Activated CD8-positive, alpha-beta memory T cell treated with anti-CD3 and anti-CD28 coated beads, Interleukin-2, amount 50 U/mL, for 48 hours (primary cell): ENCODE data around the gene SCO2.
A peak's percentile ranks its signal among the peaks of the same experiment; 100 is the strongest.
"Not testable (repeated sequence)": the region's sequence is repeated elsewhere in the genome, so short reads cannot be mapped to it uniquely, and the experiment has no call there.

ENCODE experiments used
- DNase-seq: peaks from one replicate; pipeline ENCODE4 v3.0.0-alpha.2; 2020

SCO2 gene

DNA sequence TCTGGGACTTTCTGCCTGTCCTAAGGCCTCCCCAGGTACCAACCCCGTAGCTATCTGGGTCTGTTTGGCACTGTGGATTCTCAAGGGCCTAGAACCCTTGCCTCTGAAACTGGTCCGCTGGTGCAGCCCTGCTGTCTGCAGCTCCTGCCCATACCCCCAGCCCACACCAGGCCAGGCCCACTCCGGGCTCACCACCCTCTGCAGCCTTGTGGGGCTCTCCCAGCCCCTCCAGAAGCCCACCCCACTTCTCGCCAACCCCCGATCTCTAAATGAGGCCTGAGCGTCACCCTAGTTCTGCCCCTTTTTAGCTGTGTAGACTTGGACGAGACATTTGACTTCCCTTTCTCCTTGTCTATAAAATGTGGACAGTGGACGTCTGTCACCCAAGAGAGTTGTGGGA lies 25.0 kb upstream of the SCO2 start:
- no peak for DNase-seq

DNA sequence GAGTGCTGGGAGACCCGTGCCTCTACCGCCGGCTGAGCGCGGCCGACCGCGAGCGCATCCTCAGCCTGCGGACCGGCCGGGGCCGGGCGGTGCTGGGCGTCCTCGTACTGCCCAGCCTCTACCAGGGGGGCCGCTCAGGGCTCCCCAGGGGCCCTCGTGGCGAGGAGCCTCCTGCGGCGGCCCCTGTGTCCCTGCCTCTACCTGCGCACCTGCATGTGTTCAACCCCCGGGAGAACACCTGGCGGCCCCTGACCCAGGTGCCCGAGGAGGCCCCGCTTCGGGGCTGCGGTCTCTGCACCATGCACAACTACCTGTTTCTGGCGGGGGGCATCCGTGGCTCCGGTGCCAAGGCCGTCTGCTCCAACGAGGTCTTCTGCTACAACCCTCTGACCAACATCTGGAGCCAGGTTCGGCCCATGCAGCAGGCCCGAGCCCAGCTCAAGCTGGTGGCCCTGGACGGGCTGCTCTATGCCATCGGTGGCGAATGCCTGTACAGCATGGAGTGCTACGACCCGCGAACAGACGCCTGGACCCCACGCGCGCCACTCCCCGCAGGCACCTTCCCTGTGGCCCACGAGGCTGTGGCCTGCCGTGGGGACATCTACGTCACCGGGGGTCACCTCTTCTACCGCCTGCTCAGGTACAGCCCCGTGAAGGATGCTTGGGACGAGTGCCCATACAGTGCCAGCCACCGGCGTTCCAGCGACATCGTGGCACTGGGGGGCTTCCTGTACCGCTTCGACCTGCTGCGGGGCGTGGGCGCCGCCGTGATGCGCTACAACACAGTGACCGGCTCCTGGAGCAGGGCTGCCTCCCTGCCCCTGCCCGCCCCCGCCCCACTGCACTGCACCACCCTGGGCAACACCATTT lies 23.8 kb upstream of the SCO2 start:
- DNase-seq = no peak

DNA sequence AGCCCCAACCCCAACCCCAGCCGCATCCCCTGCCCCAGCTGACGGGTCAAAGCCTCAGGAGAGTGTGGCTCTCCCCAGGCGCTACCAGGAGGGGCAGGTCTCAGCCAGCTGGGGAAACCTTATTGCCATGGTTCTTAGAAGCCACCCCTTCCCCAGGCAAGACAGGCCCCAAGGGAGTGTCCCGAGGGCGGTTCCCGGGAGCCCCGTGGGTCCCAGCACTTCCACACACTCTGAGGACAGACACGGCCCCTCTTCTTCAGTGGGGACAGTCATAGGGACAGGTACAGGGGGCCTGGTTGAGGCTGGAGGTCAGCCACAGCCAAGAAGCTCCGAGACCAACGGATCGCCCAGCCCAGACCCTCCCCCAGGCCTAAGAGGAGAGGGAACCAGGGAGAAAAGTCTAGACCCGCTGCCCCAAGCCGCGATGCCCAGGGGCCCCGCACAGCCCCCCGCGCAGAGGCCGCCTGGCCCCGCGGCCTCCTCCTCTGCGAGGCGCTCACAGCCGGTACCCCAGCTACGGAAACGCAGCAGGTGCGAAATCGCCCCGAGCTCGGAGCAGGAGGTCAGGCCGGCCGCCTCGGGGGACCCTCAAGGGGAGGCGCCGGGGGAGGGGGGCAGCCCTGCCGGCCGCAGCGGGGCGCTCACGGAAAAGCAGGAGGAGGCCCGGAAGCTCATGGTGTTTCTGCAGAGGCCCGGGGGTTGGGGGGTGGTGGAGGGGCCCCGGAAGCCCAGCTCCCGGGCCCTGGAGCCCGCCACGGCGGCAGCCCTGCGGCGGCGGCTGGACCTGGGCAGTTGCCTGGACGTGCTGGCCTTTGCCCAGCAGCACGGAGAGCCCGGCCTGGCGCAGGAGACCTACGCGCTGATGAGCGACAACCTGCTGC lies 22.9 kb upstream of the SCO2 start:
- DNase-seq = peak; percentile 83

DNA sequence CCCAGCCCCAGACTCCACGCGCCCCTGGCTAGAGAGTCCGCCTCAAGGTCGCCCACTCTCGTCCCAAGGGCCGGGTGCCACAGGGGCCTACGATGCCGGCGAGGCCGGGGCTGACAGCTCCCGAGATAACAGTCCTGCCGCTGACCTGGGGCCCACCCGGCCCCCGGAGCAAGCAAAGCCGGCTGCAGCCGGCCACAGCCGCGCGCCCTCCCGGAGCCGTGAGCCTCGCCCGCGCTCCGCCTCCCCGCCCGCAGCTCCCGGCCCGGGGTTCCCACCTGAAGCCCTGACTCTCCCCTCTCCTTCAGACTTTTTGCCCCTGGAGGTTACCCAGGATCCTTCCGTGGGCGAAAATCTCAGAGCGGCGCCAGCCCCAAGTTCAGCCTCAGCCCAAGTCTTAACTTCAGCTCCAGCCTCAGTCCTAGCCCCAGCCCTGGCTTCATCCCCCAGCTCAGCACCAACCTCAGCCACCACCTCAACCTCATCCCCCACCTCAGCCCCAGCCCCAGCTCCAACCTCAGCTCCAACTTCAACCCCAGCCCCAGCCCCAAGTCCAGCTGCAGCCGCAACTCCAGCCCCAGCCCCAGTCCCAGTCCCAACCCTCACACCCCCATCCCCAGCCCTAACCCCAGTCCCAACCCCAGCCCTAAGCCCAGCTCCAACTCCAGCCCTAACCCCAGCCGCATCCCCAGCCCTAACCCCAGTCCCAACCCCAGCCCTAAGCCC lies 22.0 kb upstream of the SCO2 start:
- no peak for DNase-seq

DNA sequence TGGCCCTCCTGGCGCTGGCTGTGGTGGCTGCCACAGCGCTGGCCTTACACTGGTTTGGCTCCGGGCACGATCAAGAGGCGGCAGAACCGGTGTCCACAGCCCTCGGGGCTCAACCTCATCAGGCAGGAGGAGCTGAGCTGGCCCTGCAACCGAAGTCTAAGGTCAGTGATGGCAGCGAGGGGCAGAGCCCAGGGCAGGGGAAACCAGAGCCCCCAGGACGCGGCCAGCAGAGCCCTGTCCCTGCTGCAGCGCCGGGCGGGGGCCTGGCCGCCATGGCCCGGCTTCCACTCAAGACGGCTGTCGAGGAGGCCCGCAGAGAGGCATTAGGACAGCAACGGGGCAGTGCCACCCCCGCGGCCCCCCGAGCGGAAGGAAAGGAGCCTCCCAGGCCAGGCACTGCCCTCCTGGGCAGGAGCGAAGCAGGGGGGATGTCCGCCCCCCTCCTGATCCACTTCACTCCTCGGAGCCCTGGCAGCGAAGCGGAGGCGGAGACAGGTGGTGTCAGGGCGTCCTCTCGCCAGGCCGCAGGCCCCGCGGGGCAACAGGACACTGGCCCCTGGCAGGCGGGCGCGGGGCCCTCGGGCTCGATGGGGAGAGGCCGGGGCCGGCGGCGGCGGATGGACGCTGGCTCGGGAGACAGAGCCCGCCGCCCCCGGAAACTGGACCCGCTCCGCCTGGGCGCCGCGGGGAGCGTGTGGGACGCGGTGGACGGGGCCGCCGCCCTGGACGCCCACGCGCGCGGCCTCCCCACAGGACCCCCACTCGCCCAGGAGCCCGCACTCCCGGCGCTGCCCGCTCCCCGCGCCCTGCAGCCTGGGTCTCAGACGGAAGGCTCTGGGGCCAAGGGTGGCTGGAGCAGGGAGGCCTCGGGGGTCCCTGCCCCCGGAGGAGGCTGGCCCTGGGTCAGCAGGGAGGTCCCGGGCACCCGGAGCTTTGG lies 21.2 kb upstream of the SCO2 start:
- no peak for DNase-seq

DNA sequence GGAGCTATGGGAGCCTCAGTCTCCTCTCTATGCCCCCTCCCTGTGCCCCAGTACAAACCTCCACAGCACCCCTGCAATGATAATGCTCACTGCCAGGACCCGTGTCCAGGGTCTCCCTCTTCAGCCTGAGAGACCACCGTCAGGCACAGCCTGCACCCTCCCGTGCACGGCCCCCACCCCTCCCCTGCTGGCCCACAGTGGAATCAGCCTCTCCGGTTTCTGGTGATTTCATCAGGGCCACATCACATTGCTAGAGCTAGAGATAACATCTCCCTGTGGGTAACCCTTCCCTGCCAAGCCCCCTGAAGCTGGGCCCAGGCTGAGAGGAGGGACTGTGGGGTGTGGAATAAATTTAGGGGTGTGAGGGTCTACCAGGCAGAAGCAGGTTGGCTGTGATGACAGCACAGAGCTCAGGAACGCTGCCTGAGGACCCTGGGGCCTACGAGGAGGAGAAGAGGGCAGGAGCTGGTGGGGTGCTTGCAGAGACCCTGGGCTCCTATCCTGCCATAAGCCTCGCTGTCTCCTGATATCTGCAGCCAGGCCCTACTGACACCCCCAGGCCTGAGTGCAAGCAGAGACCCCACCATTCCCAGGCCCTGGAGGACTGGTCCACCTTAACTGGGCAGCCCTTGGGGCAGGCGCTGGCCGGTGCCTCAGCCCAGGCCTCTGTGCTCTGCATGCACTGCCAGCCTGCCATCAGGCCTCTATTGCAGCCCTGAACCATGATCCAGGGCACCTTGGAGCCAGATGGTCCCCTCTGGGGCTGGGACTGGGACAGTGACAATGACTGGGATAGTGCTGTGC lies 20.3 kb upstream of the SCO2 start, which contains the start of gene KLHDC7B:
KLHDC7B (plus strand) TSS at position 378 of the 804 bp plus-strand sequence; CDS start at position 723, 345 bp downstream.
- DNase-seq = peak; percentile 75

DNA sequence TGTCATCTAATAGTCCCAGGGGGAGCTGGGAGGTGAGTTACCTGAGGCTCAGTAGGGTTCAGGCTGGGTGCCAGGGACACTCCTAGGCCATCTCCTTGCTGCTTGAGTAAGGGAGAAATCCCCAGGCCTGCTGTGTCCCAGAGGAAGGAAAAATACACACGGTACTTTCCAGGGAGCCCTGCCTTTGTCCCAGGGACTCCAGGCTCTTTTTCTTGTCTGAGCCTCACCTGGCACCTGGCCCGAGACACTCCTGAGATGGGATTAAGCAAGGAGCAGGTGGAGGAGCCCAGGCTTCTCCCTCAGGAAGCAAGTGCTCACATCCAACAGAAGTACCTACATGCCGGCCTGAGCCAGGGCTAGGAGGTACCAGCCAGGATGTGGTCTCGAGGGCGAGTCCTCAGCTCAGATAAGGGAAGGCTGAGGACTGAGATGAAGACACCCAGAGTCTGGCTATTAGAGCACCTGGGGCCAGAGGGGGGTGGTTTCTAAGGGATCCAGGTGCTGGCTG lies 19.4 kb upstream of the SCO2 start:
- peak; percentile 72 for DNase-seq

DNA sequence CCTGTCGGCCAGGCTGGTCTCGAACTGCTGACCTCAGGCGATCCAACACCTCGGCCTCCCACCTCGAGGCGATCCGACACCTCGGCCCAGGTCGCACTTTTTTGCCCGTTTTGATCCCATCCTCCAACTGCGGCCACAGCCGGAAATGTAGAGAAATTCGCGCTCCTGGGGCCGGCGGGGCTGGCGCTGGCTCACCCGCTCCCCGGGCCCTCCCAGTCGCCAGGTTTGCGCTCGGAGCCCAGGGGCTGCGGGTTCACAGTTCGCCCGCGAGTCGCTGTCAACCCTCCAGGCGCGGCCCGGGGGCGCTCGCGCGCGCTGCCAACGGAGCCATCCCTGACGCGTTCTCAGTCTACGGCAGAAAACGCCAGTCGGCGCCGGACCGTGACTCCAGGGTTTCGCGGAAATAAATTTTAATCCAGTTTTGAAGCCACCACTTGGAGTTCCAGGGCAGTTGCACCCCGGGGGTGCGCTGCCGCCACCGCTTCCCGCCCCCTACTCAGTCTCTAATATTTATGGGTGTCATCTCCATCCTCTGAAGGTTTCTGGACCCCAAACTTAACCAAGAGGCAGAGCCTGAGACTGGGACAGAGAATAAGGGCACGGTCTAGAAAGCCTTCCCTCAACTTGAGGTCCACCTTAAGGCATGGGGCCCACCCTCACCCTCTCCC lies 18.8 kb upstream of the SCO2 start:
- peak; percentile 93 for DNase-seq

DNA sequence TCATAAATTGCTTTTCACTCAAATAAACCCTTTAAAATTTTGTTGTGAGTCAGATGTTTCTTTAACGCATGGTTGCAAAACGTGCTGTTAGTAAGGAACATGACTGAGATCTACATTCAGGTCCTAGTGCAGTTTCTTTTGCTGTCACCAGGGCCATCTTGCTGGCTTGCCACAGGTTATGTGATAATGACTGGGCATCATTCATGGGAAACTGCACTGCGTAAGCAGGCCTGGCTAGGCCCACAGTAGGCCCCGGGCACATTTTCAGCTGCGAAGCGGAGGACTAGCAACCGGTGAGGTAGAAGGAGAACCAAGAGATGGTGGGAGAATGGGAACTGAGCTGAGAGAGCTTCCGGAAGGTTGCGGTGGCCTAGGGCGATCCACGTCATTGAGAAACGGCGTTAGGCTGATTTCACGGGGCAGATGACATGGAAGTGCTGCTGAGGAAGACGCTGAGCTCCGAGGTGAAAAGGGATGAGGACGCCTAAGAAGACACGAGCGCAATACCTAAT lies 17.1 kb upstream of the SCO2 start:
- peak; percentile 77 for DNase-seq

DNA sequence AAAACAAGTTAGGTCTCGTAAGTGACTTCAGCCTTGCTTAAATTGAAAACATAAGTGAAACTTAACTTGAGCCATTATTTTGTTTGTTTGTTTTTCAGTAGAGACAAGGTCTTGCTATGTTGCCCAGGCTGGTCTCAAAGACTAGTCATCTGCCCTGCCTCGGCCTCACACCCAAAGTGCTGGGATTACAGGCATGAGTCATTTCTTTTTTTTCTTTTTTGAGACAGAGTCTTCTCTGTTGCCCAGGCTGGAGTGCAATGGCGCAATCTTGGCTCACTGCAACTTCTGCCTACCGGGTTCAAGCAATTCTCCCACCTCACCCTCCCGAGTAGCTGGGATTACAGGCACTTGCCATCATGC lies 16.2 kb upstream of the SCO2 start:
- not testable (repeated sequence) for DNase-seq

DNA sequence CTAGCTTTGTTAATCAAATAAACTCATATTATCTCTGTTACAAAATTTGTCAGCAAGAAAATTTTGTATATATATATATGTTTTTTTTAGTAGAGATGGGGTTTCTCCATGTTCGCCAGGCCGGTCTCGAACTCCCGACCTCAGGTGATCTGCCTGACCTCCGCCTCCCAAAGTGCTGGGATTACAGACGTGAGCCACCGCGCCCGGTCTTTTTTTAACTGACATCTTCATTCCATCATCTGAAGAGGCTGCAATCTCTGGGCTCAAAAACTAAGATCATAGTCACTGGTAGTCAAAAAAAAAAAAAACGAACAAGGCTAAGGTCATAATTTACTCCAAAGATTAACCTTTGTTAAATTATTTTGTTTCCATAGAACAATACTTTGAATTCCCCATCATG lies 15.0 kb upstream of the SCO2 start:
- no peak for DNase-seq

DNA sequence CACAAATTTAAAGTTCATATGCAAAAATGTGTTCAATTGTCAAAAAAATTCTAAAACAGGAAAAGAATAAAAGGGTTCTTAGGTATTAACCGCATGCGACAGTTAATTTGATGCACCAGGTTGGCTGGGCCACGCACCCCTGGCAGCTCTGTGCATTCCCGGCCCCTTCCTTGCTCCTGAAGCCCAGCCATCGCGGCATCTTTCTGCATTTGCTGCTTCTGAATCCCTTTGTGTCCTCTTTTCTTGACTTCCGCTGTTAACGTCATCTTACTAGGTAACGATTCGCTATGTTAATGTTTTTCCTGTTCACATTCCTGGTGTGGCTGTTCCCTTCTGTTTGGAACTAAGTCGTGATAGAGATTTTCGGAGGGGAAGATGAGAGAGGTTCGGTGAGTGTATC lies 12.4 kb upstream of the SCO2 start:
- no peak for DNase-seq

DNA sequence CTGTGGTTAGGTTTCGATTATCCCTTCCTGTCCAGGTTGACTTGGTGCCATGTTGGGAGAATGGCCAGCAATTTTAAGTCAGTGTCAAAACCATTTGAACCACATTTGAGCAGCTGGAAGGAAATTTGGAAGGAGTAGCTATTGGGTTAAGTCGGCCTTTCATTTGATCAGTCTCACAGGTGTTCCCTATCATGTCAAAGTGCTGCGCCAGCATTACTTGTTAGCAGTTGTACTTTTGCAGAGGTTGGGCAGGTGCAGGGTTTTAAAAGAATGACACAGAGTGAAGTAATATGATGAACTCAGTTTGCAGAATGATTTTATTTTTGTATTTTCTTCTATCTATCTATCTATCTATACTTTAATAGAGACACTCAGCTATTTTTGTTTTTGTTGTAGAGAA lies 10.8 kb upstream of the SCO2 start:
- DNase-seq = no peak

DNA sequence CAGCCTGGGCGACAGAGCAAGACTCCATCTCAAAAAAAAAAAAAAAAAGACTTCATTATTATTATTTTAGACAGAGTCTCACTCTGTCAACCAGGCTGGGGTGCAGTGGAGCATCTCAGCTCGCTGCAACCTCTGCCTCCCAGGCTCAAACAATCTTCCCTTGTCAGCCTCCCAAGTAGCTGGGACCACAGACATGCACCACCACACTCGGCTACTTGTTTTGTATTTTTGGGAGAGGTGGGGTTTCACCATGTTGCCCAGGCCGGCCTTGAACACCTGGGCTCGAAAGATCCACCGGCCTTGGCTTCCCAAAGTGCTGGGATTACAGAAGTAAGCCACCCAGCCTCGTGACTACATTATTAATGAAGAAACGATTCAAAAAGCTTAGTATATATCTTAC lies 9.7 kb upstream of the SCO2 start:
- no peak for DNase-seq

DNA sequence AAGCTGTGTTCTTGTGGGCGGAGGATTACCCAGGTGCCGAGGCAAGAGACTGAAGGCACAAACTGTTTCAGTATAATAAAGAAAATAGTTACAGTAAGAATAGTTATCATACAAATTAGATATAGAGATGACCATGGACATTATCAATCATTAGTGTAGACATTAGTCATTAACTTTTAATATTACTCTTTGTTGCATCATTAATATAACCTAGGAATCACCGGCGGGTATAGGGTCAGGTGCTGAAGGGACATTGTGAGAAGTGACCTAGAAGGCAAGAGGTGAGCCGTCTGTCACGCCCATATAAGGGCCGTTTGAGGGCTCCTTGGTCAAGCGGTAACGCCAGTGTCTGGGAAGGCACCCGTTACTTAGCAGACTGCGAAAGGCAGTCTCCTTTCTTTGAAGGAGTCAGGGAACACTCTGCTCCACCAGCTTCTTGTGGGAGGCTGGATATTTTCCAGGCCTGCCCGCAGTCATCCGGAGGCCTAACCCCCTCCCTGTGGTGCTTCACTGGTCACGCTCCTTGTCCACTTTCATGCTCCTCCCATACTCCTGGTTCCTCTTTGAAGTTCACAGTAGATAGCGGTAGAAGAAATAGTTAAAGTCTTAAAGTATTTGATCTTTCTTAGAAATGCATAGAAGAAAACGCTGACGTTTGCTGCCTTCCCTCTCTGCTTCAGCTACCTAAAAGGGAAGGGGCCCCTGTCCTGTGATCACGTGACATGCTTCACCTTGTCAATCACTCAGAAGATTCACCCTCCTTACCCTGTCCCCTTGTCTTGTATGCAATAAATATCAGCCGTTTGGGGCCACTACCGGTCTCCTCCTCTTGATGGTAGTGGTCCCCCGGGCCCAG lies 8.7 kb upstream of the SCO2 start:
- not testable (repeated sequence) for DNase-seq

DNA sequence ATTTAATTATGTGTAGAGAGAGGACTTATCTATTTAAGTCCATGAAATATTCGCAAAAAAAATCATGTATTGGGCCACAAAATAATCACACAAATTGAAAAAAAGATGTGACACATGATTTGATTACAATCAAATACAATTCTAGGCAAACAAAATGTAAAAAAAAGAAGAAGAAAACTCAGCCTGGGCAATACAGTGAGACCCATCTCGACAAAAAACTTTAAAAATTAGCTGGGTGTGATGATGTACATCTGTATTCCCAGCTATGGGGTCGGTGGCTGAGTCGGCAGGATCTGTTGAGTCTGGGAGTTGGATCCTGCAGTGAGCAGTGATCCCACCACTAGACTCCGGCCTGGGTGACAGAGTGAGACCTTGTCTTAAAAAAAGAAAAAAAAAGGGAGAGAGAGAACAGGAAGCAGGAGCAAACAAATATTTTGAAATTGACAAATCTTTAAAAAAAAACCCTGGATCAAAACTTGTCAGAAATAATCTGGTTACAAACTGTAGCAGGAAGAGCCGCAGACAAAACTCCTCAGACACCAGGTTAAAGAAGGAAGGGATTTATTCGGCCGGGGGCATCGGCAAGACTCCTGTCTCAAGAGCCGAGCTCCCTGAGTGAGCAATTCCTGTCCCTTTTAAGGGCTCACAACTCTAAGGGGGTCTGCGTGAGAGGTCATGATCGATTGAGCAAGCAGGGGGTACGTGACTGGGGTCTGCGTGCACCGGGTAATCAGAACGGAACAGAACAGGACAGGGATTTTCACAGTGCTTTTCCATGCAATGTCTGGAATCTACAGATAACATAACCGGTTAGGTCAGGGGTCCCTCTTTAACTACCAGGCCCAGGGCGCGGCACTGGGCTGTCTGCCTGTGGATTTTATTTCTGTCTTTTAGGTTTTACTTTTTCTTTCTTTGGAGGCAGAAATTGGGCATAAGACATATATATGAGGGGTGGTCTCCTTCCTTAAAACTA lies 7.7 kb upstream of the SCO2 start:
- no peak for DNase-seq

DNA sequence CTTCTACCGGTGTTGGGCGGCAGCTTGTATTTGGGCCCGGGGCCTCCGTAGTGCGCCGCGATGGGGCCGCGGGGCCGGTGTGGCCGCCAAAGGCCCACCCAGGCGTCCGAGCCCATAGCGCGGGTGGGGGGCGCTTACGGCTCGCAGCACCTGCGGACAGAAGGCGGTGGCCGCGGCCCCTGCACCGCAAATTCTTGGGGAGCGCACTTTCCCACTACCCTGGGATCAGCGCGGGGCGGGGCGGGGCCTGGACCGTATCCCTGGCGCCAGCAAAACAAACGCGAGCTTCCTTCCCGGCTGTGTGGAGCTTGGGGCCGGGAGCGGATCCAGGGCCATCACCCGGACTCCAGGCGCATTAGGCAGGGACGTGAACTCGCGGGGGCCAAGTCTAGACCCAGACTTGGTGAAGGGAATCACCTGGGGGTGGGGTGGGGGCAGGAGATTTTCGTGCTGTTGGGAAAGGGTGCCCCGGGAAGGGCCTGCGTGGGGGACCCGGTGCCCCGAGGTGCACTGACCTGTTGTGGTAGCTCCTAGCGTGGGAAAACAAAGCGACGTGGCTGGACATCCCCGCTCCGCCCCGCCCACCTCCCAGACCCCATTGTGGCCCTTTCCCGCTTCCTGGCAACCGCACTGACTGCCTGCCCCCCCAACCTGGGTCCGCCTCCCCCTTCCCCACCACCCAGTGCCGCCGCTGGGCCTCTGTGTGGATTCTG lies 6.7 kb upstream of the SCO2 start:
- DNase-seq = peak; percentile 67
